ENCODE measurements around the gene TAF6. TPM values are rescaled to one million over a fixed set of nuclear protein-coding genes. Genes with fewer than 3 reads are reported as not detected.

TAF6 gene
- total RNA-seq, 1 donor from 2014 or later = 65.3 TPM

GRCh38 chr7:100071018-100071723 lies 48.0 kb downstream of the TAF6 start:
- DNase-seq (ENCODE audit: low spot score) = no peak

- DNase-seq (ENCODE audit: low spot score) = no peak
Measured at GRCh38 chr7:100069991-100070390, 49.2 kb downstream of the TAF6 start.

- DNase-seq (ENCODE audit: low spot score) = no peak
Measured at GRCh38 chr7:100066953-100067352, 52.2 kb downstream of the TAF6 start.

- DNase-seq (ENCODE audit: low spot score) = no peak
Measured at GRCh38 chr7:100065452-100066186, 53.5 kb downstream of the TAF6 start.

- no peak for DNase-seq (ENCODE audit: low spot score)
Measured at GRCh38 chr7:100064162-100064561, 55.0 kb downstream of the TAF6 start.

GRCh38 chr7:100063376-100063775 lies 55.8 kb downstream of the TAF6 start:
- DNase-seq (ENCODE audit: low spot score) = no peak

- DNase-seq (ENCODE audit: low spot score) = no peak
Measured at GRCh38 chr7:100061518-100062193, 57.5 kb downstream of the TAF6 start.

- DNase-seq (ENCODE audit: low spot score) = no peak
Measured at GRCh38 chr7:100059251-100059739, 59.9 kb downstream of the TAF6 start.

Other genes starting within 250 kb of the TAF6 start
- not detected for gene OR2AE1, start 242.3 kb downstream of the TAF6 start, total RNA-seq
- gene TRIM4, start 199.8 kb downstream of the TAF6 start, total RNA-seq = 33.1 TPM
- gene GJC3, start 189.7 kb downstream of the TAF6 start, total RNA-seq = 0.26 TPM
- gene AZGP1, start 143.3 kb downstream of the TAF6 start, total RNA-seq = 104 TPM
- gene ZKSCAN1, start 103.8 kb downstream of the TAF6 start, total RNA-seq = 173 TPM
- gene ZSCAN21, start 69.6 kb downstream of the TAF6 start, total RNA-seq = 12.7 TPM
- gene ZNF3, start 37.6 kb downstream of the TAF6 start, total RNA-seq = 30.4 TPM
- gene COPS6, start 30.4 kb downstream of the TAF6 start, total RNA-seq = 113 TPM
- gene MCM7, start 18.0 kb downstream of the TAF6 start, total RNA-seq = 58.2 TPM
- gene AP4M1, start 17.7 kb downstream of the TAF6 start, total RNA-seq = 34.1 TPM
- gene CNPY4, start 276 bp upstream of the TAF6 start, total RNA-seq = 34.0 TPM
- 4.3 TPM for gene MBLAC1, start 7.6 kb upstream of the TAF6 start, total RNA-seq
- 154 TPM for gene LAMTOR4, start 29.6 kb upstream of the TAF6 start, total RNA-seq
- 37.1 TPM for gene TRAPPC14, start 39.4 kb upstream of the TAF6 start, total RNA-seq
- 11.2 TPM for gene GAL3ST4, start 49.3 kb upstream of the TAF6 start, total RNA-seq
- 5.6 TPM for gene GPC2, start 58.0 kb upstream of the TAF6 start, total RNA-seq
- 3.6 TPM for gene STAG3, start 58.6 kb upstream of the TAF6 start, total RNA-seq
- gene PVRIG, start 100.6 kb upstream of the TAF6 start, total RNA-seq = 3.1 TPM
- not detected for gene SPDYE3, start 188.3 kb upstream of the TAF6 start, total RNA-seq
- gene PILRB, start 238.8 kb upstream of the TAF6 start, total RNA-seq = 70.3 TPM